Progenitor cell of endocrine pancreas (in vitro differentiated cells): ENCODE results near the gene KCNQ1OT1. TPM values are rescaled to one million over a fixed set of nuclear protein-coding genes. Genes with fewer than 3 reads are reported as not detected.
A peak's percentile ranks its signal among the peaks of the same experiment; 100 is the strongest.

Source experiments
- DNase-seq: peaks from one replicate; pipeline ENCODE4 v3.0.0; 2021; ENCODE audit warnings: low spot score; ENCODE audit not compliant: unreplicated experiment
- H3K27ac Mint-ChIP-seq: 2 replicates; pipeline ENCODE4 v1.8.0; 2021; ENCODE audit warnings: mild to moderate bottlenecking, moderate library complexity, mixed read lengths
- H3K27me3 Mint-ChIP-seq: 2 replicates; pipeline ENCODE4 v1.8.0; 2021; ENCODE audit warnings: mixed read lengths
- H3K36me3 Mint-ChIP-seq: 2 replicates; pipeline ENCODE4 v1.8.0; 2022; ENCODE audit warnings: mixed read lengths; ENCODE audit not compliant: insufficient read depth
- H3K4me1 Mint-ChIP-seq: 2 replicates; pipeline ENCODE4 v1.8.0; 2021; ENCODE audit warnings: low read depth, mixed read lengths
- H3K4me3 Mint-ChIP-seq: 2 replicates; pipeline ENCODE4 v1.8.0; 2021; ENCODE audit warnings: low read depth, mild to moderate bottlenecking, moderate library complexity, mixed read lengths
- H3K9me3 Mint-ChIP-seq: 2 replicates; pipeline ENCODE4 v1.8.0; 2021; ENCODE audit warnings: low read depth, mixed read lengths
- CTCF ChIP-seq: fragments of 200-600 bp; sonication (generic); IDR thresholded peaks from one replicate; pipeline ENCODE4 v1.5.0; 2021; ENCODE audit warnings: antibody characterized with exemption, mild to moderate bottlenecking; ENCODE audit not compliant: unreplicated experiment
- total RNA-seq: library from RNA; stranded (reverse); gene quantifications from 2 replicates; pipeline ENCODE4 v1.2.1, GENCODE V29; 2021

KCNQ1OT1 gene
- total RNA-seq, 1 donor from 2014 or later, result 18.0 TPM

- H3K4me3 Mint-ChIP-seq, result peak overlapping the region; percentile 96
- H3K27me3 Mint-ChIP-seq, result no peaks in the 10 kb centered on the region
- DNase-seq, result no peak
- no peaks in the 10 kb centered on the region for H3K9me3 Mint-ChIP-seq
- TF ChIP-seq CTCF, result no peak
- peaks cover 8% of the 10 kb centered on the region for H3K36me3 Mint-ChIP-seq
- H3K4me1 Mint-ChIP-seq, result peaks cover 47% of the 10 kb centered on the region
- no peak overlapping the region for H3K27ac Mint-ChIP-seq
Measured at GRCh38 chr11:2697866-2698265, 1.9 kb downstream of the KCNQ1OT1 start.

GRCh38 chr11:2696455-2696854 is 3.3 kb downstream of the KCNQ1OT1 start:
- H3K4me1 Mint-ChIP-seq, result peaks cover 57% of the 10 kb centered on the region
- H3K4me3 Mint-ChIP-seq, result peak overlapping the region; percentile 96
- no peaks in the 10 kb centered on the region for H3K9me3 Mint-ChIP-seq
- TF ChIP-seq CTCF, result no peak
- peaks cover 8% of the 10 kb centered on the region for H3K36me3 Mint-ChIP-seq
- H3K27ac Mint-ChIP-seq, result no peak overlapping the region
- DNase-seq, result no peak
- no peaks in the 10 kb centered on the region for H3K27me3 Mint-ChIP-seq

- H3K36me3 Mint-ChIP-seq, result peaks cover 8% of the 10 kb centered on the region
- TF ChIP-seq CTCF, result no peak
- H3K27me3 Mint-ChIP-seq, result no peaks in the 10 kb centered on the region
- H3K27ac Mint-ChIP-seq, result peak overlapping the region; percentile 9
- DNase-seq, result no peak
- H3K4me3 Mint-ChIP-seq, result no peak overlapping the region
- no peaks in the 10 kb centered on the region for H3K9me3 Mint-ChIP-seq
- H3K4me1 Mint-ChIP-seq, result peaks cover 63% of the 10 kb centered on the region
Measured at GRCh38 chr11:2694995-2695939, 4.5 kb downstream of the KCNQ1OT1 start.

GRCh38 chr11:2694495-2694894 is 5.3 kb downstream of the KCNQ1OT1 start:
- no peak overlapping the region for H3K27ac Mint-ChIP-seq
- no peak for TF ChIP-seq CTCF
- H3K36me3 Mint-ChIP-seq, result peaks cover 10% of the 10 kb centered on the region
- H3K9me3 Mint-ChIP-seq, result no peaks in the 10 kb centered on the region
- H3K27me3 Mint-ChIP-seq, result no peaks in the 10 kb centered on the region
- H3K4me3 Mint-ChIP-seq, result no peak overlapping the region
- DNase-seq, result no peak
- peaks cover 69% of the 10 kb centered on the region for H3K4me1 Mint-ChIP-seq

- peaks cover 73% of the 10 kb centered on the region for H3K4me1 Mint-ChIP-seq
- H3K36me3 Mint-ChIP-seq, result peaks cover 8% of the 10 kb centered on the region
- no peak overlapping the region for H3K4me3 Mint-ChIP-seq
- no peaks in the 10 kb centered on the region for H3K27me3 Mint-ChIP-seq
- no peak for TF ChIP-seq CTCF
- H3K9me3 Mint-ChIP-seq, result no peaks in the 10 kb centered on the region
- peak overlapping the region; percentile 72 for H3K27ac Mint-ChIP-seq
- no peak for DNase-seq
Measured at GRCh38 chr11:2693271-2694261, 6.2 kb downstream of the KCNQ1OT1 start.
